ENCODE results near the gene ETS1. TPM values are rescaled to one million over a fixed set of nuclear protein-coding genes. Genes with fewer than 3 reads are reported as not detected.
A peak's percentile ranks its signal among the peaks of the same experiment; 100 is the strongest.

Gene ETS1
- total RNA-seq, 2 experiments from 2014 or later = 456 to 467 TPM

DNA sequence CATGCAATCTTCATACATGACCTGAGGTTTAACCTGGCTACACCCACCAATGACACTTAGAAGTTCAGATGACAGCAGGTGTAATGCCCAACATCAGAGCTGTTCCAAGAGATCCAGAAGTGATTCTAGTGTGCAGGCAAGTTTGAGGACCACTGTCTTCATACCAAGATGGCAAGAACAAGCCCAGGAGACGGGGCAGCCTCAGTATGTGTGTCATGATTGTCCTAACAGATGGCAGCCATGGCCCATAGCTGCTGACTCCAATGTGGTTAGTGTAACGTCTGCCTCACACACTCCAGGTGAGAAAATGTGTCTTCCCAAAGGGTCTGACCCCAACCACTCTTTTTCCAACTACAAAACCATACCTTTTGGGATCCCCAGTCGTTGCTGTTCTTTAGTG is 97.3 kb downstream of the ETS1 start:
- DNase-seq (no peak), ATAC-seq (no peak)
- Mint-ChIP-seq H3K4me1 (ENCODE audit: low read depth) (peaks cover 94% of the 10 kb centered on the region), H3K9me3 (ENCODE audit: insufficient read depth) (no peaks in the 10 kb centered on the region), H3K27me3 (ENCODE audit: low read depth) (no peaks in the 10 kb centered on the region), H3K27ac (peak overlapping the region; percentile 87), H3K4me3 (peak overlapping the region; percentile 60), H3K36me3 (ENCODE audit: low read depth) (peaks cover 90% of the 10 kb centered on the region)
- CTCF ChIA-PET = interaction anchor here (1.1 to 6.7 kb wide), 13 partner anchors 9 to 333 kb away, joined by 3 to 43 read pairs (median 5); no protein-coding TSS in a partner anchor
- POLR2A ChIA-PET = interaction anchor here (0.5 to 16.8 kb wide), 10 partner anchors 10 to 198 kb away, joined by 4 to 175 read pairs (median 4); no protein-coding TSS in a partner anchor

DNA sequence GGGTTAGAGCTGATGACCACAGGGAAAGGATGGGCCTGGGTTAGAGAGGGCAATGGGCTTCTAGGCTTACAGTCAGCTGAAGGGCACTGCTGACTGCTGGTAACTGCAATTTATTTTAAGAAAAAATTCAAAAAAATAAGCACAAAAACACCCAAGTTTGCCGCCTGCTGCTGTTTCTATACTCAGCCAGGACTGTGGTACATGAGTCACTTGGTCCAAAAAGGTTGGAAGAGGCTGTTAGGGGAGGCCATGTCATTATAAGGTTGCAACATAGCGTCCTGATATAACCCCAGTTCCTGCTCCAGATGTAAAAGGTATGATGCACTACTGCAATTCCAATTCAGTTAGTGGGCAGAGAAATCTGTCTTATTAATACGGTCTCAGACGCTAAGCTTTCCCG is 98.9 kb downstream of the ETS1 start:
- H3K27me3 Mint-ChIP-seq (ENCODE audit: low read depth) = no peaks in the 10 kb centered on the region
- peak overlapping the region; percentile 26 for H3K4me3 Mint-ChIP-seq
- ATAC-seq (peak; percentile 18), DNase-seq (no peak)
- peaks cover 92% of the 10 kb centered on the region for H3K36me3 Mint-ChIP-seq (ENCODE audit: low read depth)
- CTCF ChIA-PET = interaction anchor here (1.6 to 3.5 kb wide), 6 partner anchors 12 to 165 kb away, joined by 4 to 11 read pairs (median 6); no protein-coding TSS in a partner anchor
- peaks cover 95% of the 10 kb centered on the region for H3K4me1 Mint-ChIP-seq (ENCODE audit: low read depth)
- H3K27ac Mint-ChIP-seq = peak overlapping the region; percentile 87
- no peaks in the 10 kb centered on the region for H3K9me3 Mint-ChIP-seq (ENCODE audit: insufficient read depth)
- POLR2A ChIA-PET = interaction anchor here (0.9 to 16.8 kb wide), 4 partner anchors 10 to 37 kb away, joined by 3 to 175 read pairs (median 4); no protein-coding TSS in a partner anchor

DNA sequence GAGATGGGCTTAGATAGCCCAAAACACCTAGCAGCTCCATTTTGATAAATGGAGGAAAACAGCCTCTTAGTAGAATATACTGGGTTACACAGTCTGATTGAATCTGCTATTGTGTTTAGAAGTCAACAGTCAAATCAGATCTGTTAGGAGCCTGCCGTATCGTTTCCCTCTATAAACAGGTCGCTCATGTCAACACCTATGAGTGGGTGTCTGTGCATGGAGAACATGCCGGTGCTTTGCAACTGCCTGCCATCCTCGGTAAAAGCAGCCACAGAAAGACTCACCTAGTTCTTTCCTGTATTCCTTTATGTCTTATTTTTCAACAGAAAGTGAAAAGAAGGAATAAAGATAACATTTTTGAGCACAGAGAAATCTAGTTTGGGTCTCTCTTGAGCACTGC is 99.4 kb downstream of the ETS1 start:
- peaks cover 92% of the 10 kb centered on the region for H3K36me3 Mint-ChIP-seq (ENCODE audit: low read depth)
- no peaks in the 10 kb centered on the region for H3K9me3 Mint-ChIP-seq (ENCODE audit: insufficient read depth)

DNA sequence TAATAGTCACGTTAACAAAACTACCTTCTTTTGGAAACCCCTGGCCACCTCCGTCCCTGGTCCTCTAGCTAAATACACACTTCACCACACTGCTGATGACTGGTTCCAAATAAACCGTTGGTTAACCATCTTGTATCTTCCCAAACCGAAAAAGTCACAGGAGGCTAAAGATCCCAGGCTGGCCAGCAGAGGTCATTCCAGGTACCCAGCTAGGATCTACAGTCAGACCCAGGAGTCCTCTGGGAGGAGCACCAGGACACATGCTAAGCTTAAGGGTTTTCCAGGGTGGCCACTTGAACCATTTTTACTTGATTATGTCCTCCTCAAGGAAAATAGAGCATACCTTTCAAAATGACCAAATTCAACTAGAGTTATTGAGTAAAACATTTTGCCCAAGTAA is 103.2 kb downstream of the ETS1 start:
- ATAC-seq (no peak), DNase-seq (no peak)
- Mint-ChIP-seq H3K27me3 (ENCODE audit: low read depth) (no peaks in the 10 kb centered on the region), H3K36me3 (ENCODE audit: low read depth) (peaks cover 94% of the 10 kb centered on the region), H3K9me3 (ENCODE audit: insufficient read depth) (no peaks in the 10 kb centered on the region), H3K4me1 (ENCODE audit: low read depth) (peaks cover 95% of the 10 kb centered on the region), H3K4me3 (peak overlapping the region; percentile 63), H3K27ac (peak overlapping the region; percentile 88)
- POLR2A ChIA-PET = interaction anchor here (1.1 to 16.8 kb wide), 9 partner anchors 10 to 182 kb away, joined by 3 to 175 read pairs (median 14); no protein-coding TSS in a partner anchor
- CTCF ChIA-PET = interaction anchor here (0.9 to 6.8 kb wide), 12 partner anchors 9 to 312 kb away, joined by 3 to 42 read pairs (median 6); no protein-coding TSS in a partner anchor

More for the DNA sequence above, 99.4 kb downstream of the ETS1 start:
- Mint-ChIP-seq H3K27me3 (ENCODE audit: low read depth) (no peaks in the 10 kb centered on the region), H3K4me3 (peak overlapping the region; percentile 26), H3K4me1 (ENCODE audit: low read depth) (peaks cover 95% of the 10 kb centered on the region), H3K27ac (peak overlapping the region; percentile 87)
- ChIA-PET POLR2A (interaction anchor here (0.8 to 16.8 kb wide), 6 partner anchors 11 to 199 kb away, joined by 3 to 175 read pairs (median 3); no protein-coding TSS in a partner anchor), CTCF (interaction anchor here (0.7 to 3.8 kb wide), 11 partner anchors 11 to 330 kb away, joined by 3 to 14 read pairs (median 7); no protein-coding TSS in a partner anchor)
- ATAC-seq = peak; percentile 20
- no peak for DNase-seq

DNA sequence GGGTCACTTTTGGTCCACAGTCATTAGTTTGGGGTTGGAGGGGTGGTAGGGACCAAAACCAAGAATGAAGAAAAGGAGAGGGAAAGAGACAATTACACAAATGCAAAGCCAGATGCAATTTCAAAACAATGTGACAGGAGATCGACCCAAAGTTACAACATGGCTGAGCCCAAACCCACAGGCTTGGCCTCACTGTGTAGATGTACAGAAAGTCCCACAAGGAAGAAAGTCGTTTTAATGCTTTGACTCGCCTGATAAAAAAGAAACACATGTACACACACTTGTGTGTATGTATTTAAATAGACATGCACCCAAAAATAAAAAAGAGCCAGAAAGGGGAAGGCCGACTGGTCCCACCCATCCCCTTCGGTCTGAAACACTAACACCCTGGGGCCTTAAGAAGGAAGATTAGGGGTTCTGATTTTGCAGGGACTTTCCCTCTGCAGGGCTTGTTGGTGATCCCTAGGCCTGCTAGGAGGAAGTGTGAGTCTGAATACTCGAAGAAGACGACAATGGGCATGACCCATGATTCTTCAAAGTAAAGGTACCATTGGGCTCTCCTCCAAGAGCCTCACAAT is 104.1 kb downstream of the ETS1 start:
- peak overlapping the region; percentile 88 for H3K27ac Mint-ChIP-seq
- ATAC-seq = peak; percentile 20
- CTCF ChIA-PET = interaction anchor here (0.9 to 6.8 kb wide), 18 partner anchors 10 to 311 kb away, joined by 3 to 42 read pairs (median 6); no protein-coding TSS in a partner anchor

DNA sequence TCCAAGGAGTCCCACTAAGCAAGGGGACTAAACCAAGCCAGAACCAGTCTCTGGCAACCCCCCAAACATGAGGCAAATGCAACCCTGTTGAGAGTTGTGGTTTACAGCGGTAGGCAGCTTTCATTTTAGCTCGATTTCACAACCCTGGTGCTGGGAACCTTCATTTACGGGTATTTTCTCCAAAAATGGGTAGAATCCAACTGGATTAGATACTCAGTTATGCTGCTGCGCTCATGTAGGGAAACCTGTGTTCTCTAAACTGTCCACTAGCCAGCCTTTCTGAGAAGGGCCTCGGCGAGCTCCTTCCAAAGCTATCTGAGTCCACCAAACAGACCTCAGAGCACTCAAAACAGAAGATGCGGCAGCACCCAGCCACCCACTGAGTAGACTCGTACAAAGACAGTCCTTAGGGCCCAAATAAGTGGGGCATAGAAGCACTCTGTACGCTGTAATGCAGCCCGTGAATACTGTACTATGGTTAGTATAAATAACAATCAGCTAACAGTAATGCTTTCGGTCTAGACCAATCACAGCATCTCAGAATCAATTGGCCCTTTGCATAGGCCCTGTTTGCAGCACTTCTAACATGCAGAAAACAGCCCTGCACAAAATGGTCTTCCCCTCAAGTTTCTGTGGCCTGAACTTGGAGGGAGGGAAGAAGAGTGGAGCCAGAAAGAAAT is 104.7 kb downstream of the ETS1 start:
- Mint-ChIP-seq H3K27me3 (ENCODE audit: low read depth) (no peaks in the 10 kb centered on the region), H3K4me1 (ENCODE audit: low read depth) (peaks cover 94% of the 10 kb centered on the region), H3K27ac (peak overlapping the region; percentile 88), H3K9me3 (ENCODE audit: insufficient read depth) (no peaks in the 10 kb centered on the region), H3K36me3 (ENCODE audit: low read depth) (peaks cover 94% of the 10 kb centered on the region), H3K4me3 (peak overlapping the region; percentile 63)
- ATAC-seq (peak; percentile 70), DNase-seq (peak; percentile 65)
- POLR2A ChIA-PET = interaction anchor here (0.6 to 16.8 kb wide), 20 partner anchors 10 to 192 kb away, joined by 3 to 175 read pairs (median 6); no protein-coding TSS in a partner anchor
- CTCF ChIA-PET = interaction anchor here (0.9 to 6.8 kb wide), 22 partner anchors 9 to 325 kb away, joined by 3 to 42 read pairs (median 4); no protein-coding TSS in a partner anchor

More for the DNA sequence above, 104.1 kb downstream of the ETS1 start:
- peak overlapping the region; percentile 63 for H3K4me3 Mint-ChIP-seq
- no peaks in the 10 kb centered on the region for H3K9me3 Mint-ChIP-seq (ENCODE audit: insufficient read depth)
- peaks cover 95% of the 10 kb centered on the region for H3K4me1 Mint-ChIP-seq (ENCODE audit: low read depth)
- no peaks in the 10 kb centered on the region for H3K27me3 Mint-ChIP-seq (ENCODE audit: low read depth)
- DNase-seq = peak; percentile 43
- H3K36me3 Mint-ChIP-seq (ENCODE audit: low read depth) = peaks cover 96% of the 10 kb centered on the region
- POLR2A ChIA-PET = interaction anchor here (0.8 to 16.8 kb wide), 13 partner anchors 11 to 193 kb away, joined by 4 to 175 read pairs (median 10); no protein-coding TSS in a partner anchor

DNA sequence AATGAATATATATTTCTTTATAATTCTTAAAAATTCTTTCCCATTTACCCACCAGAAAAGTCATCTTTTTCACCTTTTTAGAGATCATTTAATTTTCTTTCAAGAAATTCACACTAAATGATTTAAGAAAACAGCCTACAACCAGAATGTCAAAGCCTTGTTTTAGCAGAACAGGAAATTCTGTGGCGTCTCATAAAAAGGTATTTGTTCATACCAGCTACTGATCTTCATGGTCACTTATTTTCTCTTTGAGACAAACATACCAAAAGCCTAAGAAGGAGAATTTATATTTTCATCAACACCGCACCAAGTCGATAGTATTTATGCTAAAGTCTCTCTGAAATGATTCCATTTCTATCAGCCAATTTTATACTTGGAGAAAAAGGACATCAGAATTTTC is 105.3 kb downstream of the ETS1 start:
- DNase-seq (no peak), ATAC-seq (peak; percentile 0)
- CTCF ChIA-PET = interaction anchor here (0.9 to 6.8 kb wide), 22 partner anchors 9 to 324 kb away, joined by 3 to 42 read pairs (median 4); no protein-coding TSS in a partner anchor
- peaks cover 97% of the 10 kb centered on the region for H3K4me1 Mint-ChIP-seq (ENCODE audit: low read depth)
- peak overlapping the region; percentile 63 for H3K4me3 Mint-ChIP-seq
- no peaks in the 10 kb centered on the region for H3K9me3 Mint-ChIP-seq (ENCODE audit: insufficient read depth)
- H3K27ac Mint-ChIP-seq = peak overlapping the region; percentile 88
- peaks cover 98% of the 10 kb centered on the region for H3K36me3 Mint-ChIP-seq (ENCODE audit: low read depth)
- no peaks in the 10 kb centered on the region for H3K27me3 Mint-ChIP-seq (ENCODE audit: low read depth)
- POLR2A ChIA-PET = interaction anchor here (0.6 to 16.8 kb wide), 20 partner anchors 10 to 191 kb away, joined by 3 to 175 read pairs (median 6); no protein-coding TSS in a partner anchor

DNA sequence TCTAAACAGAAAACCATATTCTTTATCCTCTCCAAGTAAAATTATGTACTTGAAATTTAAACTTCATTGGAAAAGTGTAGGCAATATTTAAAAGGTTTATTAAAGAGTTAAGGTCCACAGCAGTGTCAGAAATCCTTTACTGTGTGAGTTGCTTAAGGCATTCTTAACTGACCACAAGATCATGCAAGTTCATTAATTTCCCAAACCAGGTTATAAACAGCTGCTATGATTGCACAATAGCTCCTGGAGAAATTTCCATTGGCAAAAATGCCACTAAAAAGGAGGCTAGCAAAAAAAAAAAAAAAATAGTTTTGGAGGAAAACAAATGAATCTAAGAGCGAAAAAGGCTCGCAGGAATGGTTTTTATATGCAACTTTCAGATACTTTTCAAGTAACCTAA is 106.2 kb downstream of the ETS1 start:
- Mint-ChIP-seq H3K27me3 (ENCODE audit: low read depth) (no peaks in the 10 kb centered on the region), H3K4me1 (ENCODE audit: low read depth) (peaks cover 97% of the 10 kb centered on the region), H3K4me3 (peak overlapping the region; percentile 63), H3K9me3 (ENCODE audit: insufficient read depth) (no peaks in the 10 kb centered on the region), H3K27ac (peak overlapping the region; percentile 88), H3K36me3 (ENCODE audit: low read depth) (peaks cover 98% of the 10 kb centered on the region)
- POLR2A ChIA-PET = interaction anchor here (0.7 to 16.8 kb wide), 9 partner anchors 9 to 144 kb away, joined by 4 to 175 read pairs (median 7); no protein-coding TSS in a partner anchor
- no peak for DNase-seq
- ATAC-seq = no peak
- CTCF ChIA-PET = interaction anchor here (0.9 to 6.8 kb wide), 7 partner anchors 8 to 191 kb away, joined by 3 to 42 read pairs (median 9); no protein-coding TSS in a partner anchor

DNA sequence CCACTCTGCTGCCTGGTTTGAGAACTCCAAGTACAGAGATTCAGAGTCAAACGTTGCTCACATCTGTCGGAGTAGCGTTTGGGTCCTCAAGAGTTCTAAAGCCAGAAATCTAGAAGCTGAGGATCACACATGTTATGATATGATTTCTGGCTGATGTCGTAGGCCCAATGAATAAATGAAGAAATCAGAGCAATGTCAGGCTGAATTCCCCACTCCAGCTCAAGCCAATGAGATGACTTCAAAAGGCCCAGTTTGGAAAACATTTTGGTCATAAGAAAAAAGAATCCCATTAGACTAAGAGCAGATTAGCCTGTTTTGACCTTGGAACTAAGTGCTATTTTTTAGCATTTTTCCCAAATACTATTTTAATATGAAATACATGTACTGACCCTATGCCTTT is 106.7 kb downstream of the ETS1 start:
- CTCF ChIA-PET = interaction anchor here (0.9 to 6.8 kb wide), 6 partner anchors 9 to 191 kb away, joined by 3 to 42 read pairs (median 4); no protein-coding TSS in a partner anchor
- Mint-ChIP-seq H3K36me3 (ENCODE audit: low read depth) (peaks cover 98% of the 10 kb centered on the region), H3K4me1 (ENCODE audit: low read depth) (peaks cover 97% of the 10 kb centered on the region), H3K9me3 (ENCODE audit: insufficient read depth) (no peaks in the 10 kb centered on the region), H3K4me3 (peak overlapping the region; percentile 63), H3K27me3 (ENCODE audit: low read depth) (no peaks in the 10 kb centered on the region), H3K27ac (peak overlapping the region; percentile 88)
- DNase-seq = no peak
- POLR2A ChIA-PET = interaction anchor here (0.6 to 16.8 kb wide), 9 partner anchors 8 to 45 kb away, joined by 3 to 175 read pairs (median 6); no protein-coding TSS in a partner anchor
- no peak for ATAC-seq

DNA sequence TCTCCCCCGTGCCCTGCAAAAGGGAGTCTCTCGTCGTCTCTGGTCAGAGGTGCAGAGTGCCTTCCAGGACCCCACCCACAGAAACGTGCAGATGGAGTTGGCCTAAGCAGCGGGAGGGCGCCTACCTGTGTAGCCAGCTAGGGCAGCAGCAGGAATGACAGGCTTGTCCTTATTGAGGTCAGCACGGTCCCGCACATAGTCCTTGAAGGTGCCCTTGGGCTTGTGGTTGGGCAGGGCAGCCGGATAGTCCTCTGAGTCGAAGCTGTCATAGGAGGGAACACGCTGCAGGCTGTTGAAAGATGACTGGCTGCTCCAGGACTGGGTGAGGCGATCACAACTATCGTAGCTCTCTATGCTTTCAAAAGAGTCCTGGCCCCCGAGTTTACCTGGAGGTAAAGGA is 107.3 kb downstream of the ETS1 start:
- ChIA-PET CTCF (interaction anchor here (0.8 to 6.8 kb wide), 9 partner anchors 10 to 190 kb away, joined by 3 to 42 read pairs (median 3); no protein-coding TSS in a partner anchor), POLR2A (interaction anchor here (0.6 to 16.8 kb wide), 10 partner anchors 8 to 46 kb away, joined by 3 to 175 read pairs (median 8); no protein-coding TSS in a partner anchor)
- Mint-ChIP-seq H3K9me3 (ENCODE audit: insufficient read depth) (no peaks in the 10 kb centered on the region), H3K4me3 (peak overlapping the region; percentile 63), H3K36me3 (ENCODE audit: low read depth) (peaks cover 98% of the 10 kb centered on the region), H3K27ac (peak overlapping the region; percentile 88), H3K4me1 (ENCODE audit: low read depth) (peaks cover 97% of the 10 kb centered on the region), H3K27me3 (ENCODE audit: low read depth) (no peaks in the 10 kb centered on the region)
- DNase-seq = no peak
- ATAC-seq = no peak

DNA sequence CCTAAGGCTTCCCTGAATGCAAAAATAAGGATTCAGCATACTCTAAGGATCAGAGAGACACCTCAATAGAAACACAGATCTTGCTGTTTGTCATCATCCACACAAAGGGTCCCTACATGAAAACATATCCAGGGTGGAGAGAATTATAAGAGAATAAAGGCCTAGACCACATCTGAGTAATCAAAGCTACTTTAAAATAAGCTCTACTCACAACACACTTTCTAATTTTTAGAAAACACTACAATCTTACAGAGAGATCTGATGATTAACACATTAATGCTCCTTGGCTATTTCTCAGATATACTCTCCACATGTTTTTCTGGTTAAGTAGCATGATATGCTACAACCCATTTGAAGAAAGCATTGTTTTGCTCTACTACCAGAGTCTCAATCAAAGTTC is 108.2 kb downstream of the ETS1 start:
- POLR2A ChIA-PET = interaction anchor here (0.6 to 16.8 kb wide), 11 partner anchors 7 to 190 kb away, joined by 3 to 175 read pairs (median 4); no protein-coding TSS in a partner anchor
- DNase-seq = no peak
- CTCF ChIA-PET = interaction anchor here (0.9 to 6.8 kb wide), 8 partner anchors 11 to 189 kb away, joined by 3 to 42 read pairs (median 4); no protein-coding TSS in a partner anchor
- Mint-ChIP-seq H3K4me3 (peak overlapping the region; percentile 63), H3K4me1 (ENCODE audit: low read depth) (peaks cover 97% of the 10 kb centered on the region), H3K9me3 (ENCODE audit: insufficient read depth) (no peaks in the 10 kb centered on the region), H3K27ac (peak overlapping the region; percentile 88), H3K36me3 (ENCODE audit: low read depth) (peaks cover 98% of the 10 kb centered on the region), H3K27me3 (ENCODE audit: low read depth) (no peaks in the 10 kb centered on the region)
- ATAC-seq = no peak

Measured in activated CD8-positive, alpha-beta T cell treated with anti-CD3 and anti-CD28 coated beads, Interleukin-2, amount 10 ng/mL, durations not matched to agents 7 days and 5 days (primary cell).